ENCODE measurements around the gene DMD.

DNA sequence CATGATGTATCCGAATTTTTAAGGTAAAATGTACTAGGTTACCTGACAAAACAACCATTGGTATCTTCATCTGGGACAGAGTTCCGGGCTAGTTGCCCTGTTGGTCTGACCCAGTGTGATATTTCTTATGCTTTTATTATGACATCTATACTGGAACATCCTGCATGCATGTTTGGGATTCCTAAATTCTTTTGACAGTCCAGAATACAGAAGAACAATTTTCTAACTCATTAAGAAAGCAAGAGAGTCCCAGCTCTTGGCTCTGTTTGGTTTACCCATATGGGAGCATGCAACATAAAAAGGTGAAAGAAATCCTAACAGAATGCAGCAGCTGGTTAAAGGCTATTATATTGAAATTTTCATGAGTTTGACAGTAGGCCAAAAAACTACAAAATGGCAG lies 1891.8 kb downstream of the DMD start:
- TF ChIP-seq, protein P1, sequence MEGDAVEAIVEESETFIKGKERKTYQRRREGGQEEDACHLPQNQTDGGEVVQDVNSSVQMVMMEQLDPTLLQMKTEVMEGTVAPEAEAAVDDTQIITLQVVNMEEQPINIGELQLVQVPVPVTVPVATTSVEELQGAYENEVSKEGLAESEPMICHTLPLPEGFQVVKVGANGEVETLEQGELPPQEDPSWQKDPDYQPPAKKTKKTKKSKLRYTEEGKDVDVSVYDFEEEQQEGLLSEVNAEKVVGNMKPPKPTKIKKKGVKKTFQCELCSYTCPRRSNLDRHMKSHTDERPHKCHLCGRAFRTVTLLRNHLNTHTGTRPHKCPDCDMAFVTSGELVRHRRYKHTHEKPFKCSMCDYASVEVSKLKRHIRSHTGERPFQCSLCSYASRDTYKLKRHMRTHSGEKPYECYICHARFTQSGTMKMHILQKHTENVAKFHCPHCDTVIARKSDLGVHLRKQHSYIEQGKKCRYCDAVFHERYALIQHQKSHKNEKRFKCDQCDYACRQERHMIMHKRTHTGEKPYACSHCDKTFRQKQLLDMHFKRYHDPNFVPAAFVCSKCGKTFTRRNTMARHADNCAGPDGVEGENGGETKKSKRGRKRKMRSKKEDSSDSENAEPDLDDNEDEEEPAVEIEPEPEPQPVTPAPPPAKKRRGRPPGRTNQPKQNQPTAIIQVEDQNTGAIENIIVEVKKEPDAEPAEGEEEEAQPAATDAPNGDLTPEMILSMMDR (IDR thresholded peaks at IDR 0.05; ENCODE audit: insufficient read depth, low read depth, low read length): no peak
- TF ChIP-seq EZH2 (IDR thresholded peaks at IDR 0.05; ENCODE audit: insufficient read depth, low read length): no peak

All from astrocyte (in vitro differentiated cells and primary cell).